Measurements from ENCODE around the gene CHRNE.

DNA sequence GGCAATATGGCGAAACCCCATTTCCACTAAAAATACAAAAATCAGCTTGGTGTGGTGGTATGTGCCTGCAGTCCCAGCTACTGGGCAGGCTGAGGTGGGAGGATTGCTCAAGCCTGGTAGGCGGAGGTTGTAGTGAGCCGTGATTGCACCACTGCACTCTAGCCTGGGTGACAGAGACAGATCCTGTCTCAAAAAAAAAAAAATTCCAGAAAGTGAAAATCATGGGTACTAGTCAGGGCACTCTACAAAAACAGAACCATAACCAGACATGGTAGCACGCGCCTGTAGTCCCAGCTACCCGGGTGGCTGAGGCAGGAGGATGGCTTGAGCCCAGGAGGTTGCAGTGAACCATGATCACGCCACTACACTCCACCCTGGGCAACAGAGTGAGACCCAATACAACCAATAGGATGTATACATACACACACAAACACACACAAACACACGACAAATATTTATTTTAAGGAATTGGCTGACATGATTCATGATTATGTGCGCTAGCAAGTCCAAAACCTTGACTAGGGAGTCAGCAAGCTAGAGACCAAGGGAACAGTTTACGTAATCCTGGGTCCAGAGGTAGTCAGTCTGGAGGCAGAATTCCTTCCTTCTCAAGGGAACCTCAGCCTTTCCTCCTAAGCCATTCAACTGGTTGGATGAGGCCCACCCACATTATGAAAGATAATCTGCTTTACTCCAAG is 17.6 kb upstream of the CHRNE start:
- TF ChIP-seq, protein P1, sequence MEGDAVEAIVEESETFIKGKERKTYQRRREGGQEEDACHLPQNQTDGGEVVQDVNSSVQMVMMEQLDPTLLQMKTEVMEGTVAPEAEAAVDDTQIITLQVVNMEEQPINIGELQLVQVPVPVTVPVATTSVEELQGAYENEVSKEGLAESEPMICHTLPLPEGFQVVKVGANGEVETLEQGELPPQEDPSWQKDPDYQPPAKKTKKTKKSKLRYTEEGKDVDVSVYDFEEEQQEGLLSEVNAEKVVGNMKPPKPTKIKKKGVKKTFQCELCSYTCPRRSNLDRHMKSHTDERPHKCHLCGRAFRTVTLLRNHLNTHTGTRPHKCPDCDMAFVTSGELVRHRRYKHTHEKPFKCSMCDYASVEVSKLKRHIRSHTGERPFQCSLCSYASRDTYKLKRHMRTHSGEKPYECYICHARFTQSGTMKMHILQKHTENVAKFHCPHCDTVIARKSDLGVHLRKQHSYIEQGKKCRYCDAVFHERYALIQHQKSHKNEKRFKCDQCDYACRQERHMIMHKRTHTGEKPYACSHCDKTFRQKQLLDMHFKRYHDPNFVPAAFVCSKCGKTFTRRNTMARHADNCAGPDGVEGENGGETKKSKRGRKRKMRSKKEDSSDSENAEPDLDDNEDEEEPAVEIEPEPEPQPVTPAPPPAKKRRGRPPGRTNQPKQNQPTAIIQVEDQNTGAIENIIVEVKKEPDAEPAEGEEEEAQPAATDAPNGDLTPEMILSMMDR (IDR thresholded peaks at IDR 0.05; ENCODE audit: low read length), result no peak
- TF ChIP-seq EZH2 (IDR thresholded peaks at IDR 0.05; ENCODE audit: borderline replicate concordance, low read length), result no peak
